Measurements from ENCODE around the gene TMEM87B.

- no peak for TF ChIP-seq CTCF (IDR thresholded peaks at IDR 0.05; ENCODE audit: control extremely low read depth in 1 of 3, insufficient read depth in 1 of 3, low read depth in 1 of 3, low read length in 3 of 3)
- no peak for TF ChIP-seq JUND (IDR thresholded peaks at IDR 0.05; ENCODE audit: low read length)
- TF ChIP-seq POLR2A (IDR thresholded peaks at IDR 0.05; ENCODE audit: control extremely low read depth in 1 of 2, low read depth in 2 of 2, low read length in 2 of 2): no peak
- no peak for TF ChIP-seq CBX5 (IDR thresholded peaks at IDR 0.05; ENCODE audit: low read depth, low read length)
- TF ChIP-seq ATF2 (IDR thresholded peaks at IDR 0.05; ENCODE audit: low read length): no peak
These were observed 86.5 kb downstream of the TMEM87B start for GRCh38 chr2:112141626-112142007.

Measured in H1 (cell line).